UCSD-AML1 (cell line): Measurements from ENCODE around the gene NACA.
"Not testable (repeated sequence)": the region's sequence is repeated elsewhere in the genome, so short reads cannot be mapped to it uniquely, and the experiment has no call there.

ENCODE experiments used
- DNase-seq: peaks from one replicate; lab custom pipeline; 2025; ENCODE audit not compliant: unreplicated experiment; lab: John Stamatoyannopoulos, UW

NACA gene

DNA sequence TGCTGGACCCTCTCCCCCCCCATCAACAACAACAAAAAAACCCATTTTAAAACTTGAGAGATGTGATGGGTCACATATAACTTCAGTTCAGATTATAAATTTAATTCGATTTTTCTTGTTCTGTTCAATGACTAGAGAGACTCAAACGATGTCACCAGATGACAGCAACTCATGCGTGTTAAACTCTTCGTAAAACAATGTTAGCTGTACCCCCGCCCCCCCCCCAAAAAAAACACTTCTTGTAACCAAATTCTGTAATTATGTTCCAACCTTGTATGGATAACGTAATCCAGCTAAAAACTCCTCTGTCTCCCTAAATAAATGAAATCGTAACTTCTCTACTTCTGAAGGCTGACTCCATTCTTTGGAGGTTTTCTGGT lies 614 bp upstream of the NACA start:
- DNase-seq: no peak

GRCh38 chr12:56724701-56724971 lies 463 bp downstream of the NACA start:
- DNase-seq: no peak

GRCh38 chr12:56723889-56724700 lies 1.0 kb downstream of the NACA start:
- DNase-seq: no peak

GRCh38 chr12:56723352-56723751 lies 1.7 kb downstream of the NACA start:
- no peak for DNase-seq

GRCh38 chr12:56722832-56723231 lies 2.3 kb downstream of the NACA start:
- DNase-seq: no peak

DNA sequence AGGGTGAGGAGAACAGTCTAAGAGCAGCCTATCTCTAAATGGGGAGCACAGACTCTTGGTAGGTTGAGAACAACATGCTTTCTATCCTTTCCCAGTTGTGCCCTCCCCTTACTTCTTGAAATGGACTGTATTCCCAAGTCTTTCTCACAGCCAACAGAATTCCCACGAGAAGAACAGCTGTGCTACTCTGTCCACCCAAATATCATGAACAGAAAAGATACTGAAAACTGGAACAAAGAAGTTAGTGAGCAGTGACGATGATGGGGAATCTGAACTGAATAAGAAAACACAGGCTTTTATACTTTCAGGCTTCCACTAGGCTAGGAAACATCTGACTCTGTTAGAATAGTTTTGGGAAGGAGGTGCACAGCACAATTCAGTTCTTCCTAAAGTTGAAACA lies 3.4 kb downstream of the NACA start:
- no peak for DNase-seq

GRCh38 chr12:56721216-56721615 lies 3.9 kb downstream of the NACA start:
- no peak for DNase-seq

- DNase-seq: no peak
Measured at GRCh38 chr12:56720731-56721151, 4.4 kb downstream of the NACA start.

DNA sequence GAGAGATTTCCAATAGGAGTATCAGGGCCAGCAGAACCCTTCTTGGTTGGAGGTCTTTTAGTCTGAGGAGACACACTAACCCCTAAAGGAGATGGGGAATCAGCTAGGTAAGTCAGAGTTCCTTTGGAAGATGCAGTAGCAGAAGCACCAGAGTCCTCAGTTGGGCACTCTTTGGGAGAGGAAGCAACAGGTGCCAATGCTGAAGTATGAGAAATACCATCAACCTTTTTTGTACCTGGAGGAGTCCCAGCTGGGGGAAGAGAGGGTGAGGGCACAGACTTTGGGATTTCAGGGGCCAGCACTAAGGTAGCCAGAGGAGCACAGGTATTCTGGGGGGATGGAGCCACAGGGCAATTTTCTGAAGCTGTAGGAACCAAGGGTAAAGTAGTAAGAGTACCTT lies 6.0 kb downstream of the NACA start:
- no peak for DNase-seq

GRCh38 chr12:56718636-56719035 lies 6.5 kb downstream of the NACA start:
- DNase-seq: no peak

DNA sequence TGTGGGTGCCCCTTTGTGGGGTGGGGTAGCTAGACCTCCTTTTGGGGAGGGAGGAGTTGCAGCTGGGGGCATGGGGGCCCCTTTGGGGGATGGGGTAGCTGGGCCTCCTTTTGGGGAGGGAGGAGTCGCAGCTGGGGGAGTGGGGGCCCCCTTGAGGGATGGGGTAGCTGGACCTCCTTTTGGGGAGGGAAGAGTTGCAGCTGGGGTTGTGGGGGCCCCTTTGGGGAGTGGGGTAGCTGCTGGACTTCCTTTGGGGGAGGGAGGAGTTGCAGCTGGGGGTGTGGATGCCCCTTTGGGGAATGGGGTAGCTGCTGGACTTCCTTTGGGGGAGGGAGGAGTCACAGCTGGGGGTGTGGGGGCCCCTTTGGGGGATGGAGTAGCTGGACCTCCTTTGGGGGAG lies 7.0 kb downstream of the NACA start:
- no peak for DNase-seq

GRCh38 chr12:56716933-56717880 lies 7.9 kb downstream of the NACA start:
- no peak for DNase-seq

DNA sequence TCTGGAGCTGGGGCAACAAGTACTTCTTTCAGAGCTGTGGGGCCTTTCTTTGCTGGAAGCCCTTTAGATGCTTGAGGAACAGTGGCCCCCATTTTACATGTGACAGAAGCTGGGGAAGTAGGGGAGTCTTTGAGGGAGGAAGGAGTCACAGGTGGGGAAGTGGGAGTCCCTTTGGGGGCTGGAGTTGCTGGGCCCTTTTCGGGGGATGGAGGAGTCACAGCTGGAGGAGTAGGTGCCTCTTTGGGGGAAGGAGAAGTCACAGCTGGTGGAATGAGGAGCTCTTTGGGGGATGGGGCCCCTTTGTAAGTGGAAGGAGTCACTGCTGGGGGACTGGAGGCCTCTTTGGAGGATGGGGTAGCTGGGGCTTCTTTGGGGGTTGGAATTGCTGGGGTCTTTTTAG lies 8.6 kb downstream of the NACA start:
- DNase-seq: no peak

GRCh38 chr12:56715798-56716197 lies 9.3 kb downstream of the NACA start:
- DNase-seq: no peak

DNA sequence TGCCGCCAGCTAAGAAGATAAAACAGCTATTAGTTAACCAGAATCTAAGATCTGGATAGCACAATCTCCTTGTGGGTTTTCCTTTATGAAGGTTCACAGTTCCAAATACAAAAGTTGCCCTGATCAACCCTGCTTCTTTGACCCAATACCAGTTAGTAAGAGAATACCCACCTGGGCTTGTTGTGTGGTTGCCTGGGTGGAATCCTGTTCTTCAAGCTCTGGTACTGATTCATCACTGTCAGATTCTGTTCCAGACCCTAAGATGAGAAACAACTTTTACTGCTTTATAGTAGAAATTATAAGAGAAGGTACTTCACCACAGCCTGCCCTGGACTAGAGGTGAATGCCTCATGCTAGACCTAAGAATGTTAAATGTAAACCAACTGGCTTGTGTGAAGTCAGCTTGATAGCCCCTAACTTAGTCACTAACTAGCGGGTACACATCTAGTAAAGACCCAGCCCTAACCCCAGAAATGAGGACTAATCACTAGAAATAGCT lies 10.6 kb downstream of the NACA start:
- no peak for DNase-seq

DNA sequence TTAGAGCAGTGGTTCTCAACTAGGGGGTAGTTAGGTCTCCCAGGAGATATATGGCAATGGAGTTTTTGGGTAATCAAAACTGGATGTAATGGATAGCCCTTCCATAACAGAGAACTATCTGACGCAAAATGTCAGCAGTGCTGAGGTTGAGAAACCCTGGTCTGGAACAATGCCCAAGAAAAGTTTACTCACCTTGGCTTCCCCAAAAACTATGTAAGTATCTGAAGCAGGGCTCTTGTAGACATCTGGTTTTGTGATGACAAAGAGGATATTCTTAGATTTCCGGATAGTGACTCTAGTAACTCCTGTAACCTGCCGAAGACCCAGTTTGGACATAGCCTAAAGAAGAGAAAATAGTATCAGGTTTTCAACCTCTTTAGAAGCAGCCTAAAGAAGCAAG lies 11.8 kb downstream of the NACA start:
- no peak for DNase-seq

DNA sequence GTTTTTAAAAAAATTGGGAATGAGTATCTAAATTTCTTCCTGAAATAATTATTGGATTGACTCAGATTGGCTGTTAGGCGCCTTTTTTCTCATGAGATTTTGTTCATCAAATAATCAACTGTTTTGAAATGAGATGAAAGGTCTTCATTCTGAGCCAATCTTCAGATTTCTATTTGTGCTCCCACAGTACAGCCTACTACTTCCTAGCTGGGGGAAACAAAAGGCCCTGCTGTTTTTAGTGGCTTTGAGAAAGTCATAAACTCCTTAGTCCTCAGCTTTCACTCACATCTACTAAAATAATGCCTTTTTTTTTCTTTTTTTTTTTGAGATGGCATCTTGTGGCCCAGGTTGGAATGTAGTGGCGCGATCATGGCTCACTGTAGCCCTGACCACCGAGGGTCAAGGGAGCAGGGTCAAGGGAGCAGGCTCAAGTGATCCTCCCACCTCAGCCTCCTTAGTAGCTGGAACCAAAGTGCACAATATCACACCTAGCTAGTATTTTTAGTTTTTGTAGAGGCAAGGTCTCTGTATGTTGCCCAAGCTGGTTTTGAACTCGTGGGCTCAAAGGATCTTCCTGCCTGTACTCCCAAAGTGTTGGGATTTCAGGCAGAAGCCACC lies 15.2 kb downstream of the NACA start:
- DNase-seq: no peak

- not testable (repeated sequence) for DNase-seq
Measured at GRCh38 chr12:56704522-56704921, 20.6 kb downstream of the NACA start.

GRCh38 chr12:56699020-56699661 lies 26.0 kb downstream of the NACA start:
- no peak for DNase-seq

- DNase-seq: no peak
Measured at GRCh38 chr12:56695327-56696101, 29.6 kb downstream of the NACA start.
